Measurements from ENCODE around the gene PTGS1.

PTGS1 gene

GRCh38 chr9:122426723-122427122 is 55.9 kb downstream of the PTGS1 start:
- DNase-seq (ENCODE audit: low spot score), result no peak
- TF ChIP-seq CTCF (IDR thresholded peaks at IDR 0.05; ENCODE audit: extremely low read depth, missing control alignments), result no peak

GRCh38 chr9:122442568-122442967 is 71.7 kb downstream of the PTGS1 start:
- no peak for DNase-seq (ENCODE audit: low spot score)
- TF ChIP-seq CTCF (IDR thresholded peaks at IDR 0.05; ENCODE audit: extremely low read depth, missing control alignments), result no peak

- no peak for DNase-seq (ENCODE audit: low spot score)
- no peak for TF ChIP-seq CTCF (IDR thresholded peaks at IDR 0.05; ENCODE audit: extremely low read depth, missing control alignments)
Observed at GRCh38 chr9:122444041-122444733, 73.4 kb downstream of the PTGS1 start.

All from GM20000 (cell line).